H1 (cell line): ENCODE results near the gene SGMS1. TPM values are rescaled to one million over a fixed set of nuclear protein-coding genes. Genes with fewer than 3 reads are reported as not detected.

Experiments used
- CTCF ChIA-PET: fragments of 300-600 bp; sonication (Branson Sonifier 250); formaldehyde crosslinking; loops from one replicate; lab custom pipeline; 2021; ENCODE audit not compliant: partially characterized antibody; lab: Charles Lee
- POLR2A ChIA-PET: fragments of 300-600 bp; sonication (Branson Sonifier 250); formaldehyde crosslinking; loops from one replicate; lab custom pipeline; 2021; ENCODE audit warnings: inconsistent platforms; ENCODE audit not compliant: partially characterized antibody; lab: Charles Lee
- DNase-seq, 2 experiments: peaks; one replicate each; pipeline versions ENCODE4 v3.0.0 to v3.0.0-alpha.2; 2010 to 2022; ENCODE audit warnings: low spot score in 2 of 2, low read depth in 1 of 2, mixed read lengths in 1 of 2
- FAIRE-seq: peaks from 2 replicates; lab custom pipeline; 2011; peaks lifted over from hg19 to GRCh38; lab: Jason Lieb, UNC
- H2AFZ ChIP-seq: 2 replicates; pipeline ENCODE4 v1.8.1; 2012; ENCODE audit warnings: low read length, inconsistent platforms
- H2AK5ac ChIP-seq: 2 replicates; pipeline ENCODE4 v1.6.1; 2013; ENCODE audit warnings: low read depth, low read length
- H2BK120ac ChIP-seq: replicated peaks from 2 replicates; pipeline ENCODE3; 2013; ENCODE audit warnings: low read depth, low read length, inconsistent platforms
- H2BK12ac ChIP-seq: 2 replicates; pipeline ENCODE4 v1.6.1; 2013; ENCODE audit warnings: low read depth, low read length
- H2BK15ac ChIP-seq: 2 replicates; pipeline ENCODE4 v1.6.1; 2013; ENCODE audit warnings: low read length
- H2BK20ac ChIP-seq: 2 replicates; pipeline ENCODE4 v1.6.1; 2013; ENCODE audit warnings: low read length
- H2BK5ac ChIP-seq: 2 replicates; pipeline ENCODE4 v1.6.1; 2013; ENCODE audit warnings: low read depth, low read length
- H3K14ac ChIP-seq: 2 replicates; pipeline ENCODE4 v1.6.1; 2013; ENCODE audit warnings: inconsistent platforms; ENCODE audit not compliant: insufficient read length
- H3K18ac ChIP-seq: 2 replicates; pipeline ENCODE4 v1.6.1; 2013; ENCODE audit warnings: low read length; ENCODE audit errors: extremely low read depth
- H3K23ac ChIP-seq: 2 replicates; pipeline ENCODE4 v1.6.1; 2013; ENCODE audit warnings: inconsistent platforms; ENCODE audit not compliant: insufficient read length
- H3K23me2 ChIP-seq: 2 replicates; pipeline ENCODE4 v1.6.1; 2013; ENCODE audit warnings: low read depth, low read length
- H3K27ac ChIP-seq: 2 replicates; pipeline ENCODE4 v1.6.1; 2011; ENCODE audit warnings: low read depth, low read length, inconsistent platforms
- H3K27me3 ChIP-seq, 4 experiments: replicated peaks in 1 of 4; 1 replicate in 1 of 4; 2 replicates in 3 of 4; pipeline versions ENCODE4 v1.6.1 to v1.8.1; 2011 to 2013; ENCODE audit warnings: low read length in 3 of 4, mild to moderate bottlenecking in 3 of 4, inconsistent platforms in 2 of 4, mixed read lengths in 2 of 4, moderate library complexity in 1 of 4; ENCODE audit not compliant: control insufficient read depth in 3 of 4, insufficient read depth in 3 of 4; ENCODE audit errors: extremely low read depth in 1 of 4
- H3K36me3 ChIP-seq, 4 experiments: 2 replicates each; pipeline versions ENCODE4 v1.6.1 to v1.8.1; 2011 to 2013; ENCODE audit warnings: mild to moderate bottlenecking in 4 of 4, low read length in 3 of 4, moderate library complexity in 2 of 4, control low read depth in 1 of 4, inconsistent platforms in 1 of 4; ENCODE audit not compliant: insufficient read depth in 4 of 4, control insufficient read depth in 2 of 4
- H3K4ac ChIP-seq: replicated peaks from 2 replicates; pipeline ENCODE3; 2013; ENCODE audit warnings: low read length, low read depth, mixed read lengths, inconsistent platforms; ENCODE audit not compliant: insufficient read length
- H3K4me1 ChIP-seq, 4 experiments: replicated peaks in 1 of 4; 1 replicate in 1 of 4; 2 replicates in 3 of 4; pipeline versions ENCODE4 v1.6.1 to v1.8.1; 2011 to 2013; ENCODE audit warnings: low read length in 3 of 4, inconsistent platforms in 2 of 4, mixed read lengths in 1 of 4; ENCODE audit not compliant: insufficient read depth in 4 of 4, control insufficient read depth in 3 of 4
- H3K4me2 ChIP-seq, 2 experiments: 2 replicates each; pipeline versions ENCODE4 v1.6.1 to v1.8.1; 2011 to 2013; ENCODE audit warnings: low read depth in 2 of 2, low read length in 2 of 2, control low read depth in 1 of 2, inconsistent platforms in 1 of 2, mild to moderate bottlenecking in 1 of 2; ENCODE audit not compliant: insufficient read depth in 1 of 2
- H3K4me3 ChIP-seq, 4 experiments: fragments of 200-600, 300-600 bp in 1 of 4; sonication (generic), shearing (Covaris generic), sonication (Bioruptor Twin) in 1 of 4; 2 replicates each; pipeline versions ENCODE4 v1.5.1 to v1.8.1; 2011 to 2016; ENCODE audit warnings: low read length in 4 of 4, low read depth in 3 of 4, control low read depth in 2 of 4, inconsistent platforms in 2 of 4, mild to moderate bottlenecking in 2 of 4, mixed read lengths in 1 of 4, moderate library complexity in 1 of 4; ENCODE audit not compliant: insufficient read depth in 2 of 4; ENCODE audit errors: extremely low read depth in 1 of 4
- H3K56ac ChIP-seq: replicated peaks from 2 replicates; pipeline ENCODE3; 2013; ENCODE audit warnings: low read depth, mild to moderate bottlenecking, mixed read lengths, low read length, inconsistent platforms; ENCODE audit not compliant: insufficient read length
- H3K79me1 ChIP-seq: 2 replicates; pipeline ENCODE4 v1.6.1; 2013; ENCODE audit warnings: low read depth, low read length, control low read depth
- H3K79me2 ChIP-seq, 2 experiments: 2 replicates each; pipeline versions ENCODE4 v1.6.1 to v1.8.1; 2012 to 2013; ENCODE audit warnings: low read length in 2 of 2, mild to moderate bottlenecking in 2 of 2, inconsistent platforms in 1 of 2; ENCODE audit not compliant: insufficient read depth in 2 of 2, control insufficient read depth in 1 of 2
- H3K9ac ChIP-seq, 4 experiments: replicated peaks in 1 of 4; 1 replicate in 1 of 4; 2 replicates in 3 of 4; pipeline versions ENCODE4 v1.6.1 to v1.8.1; 2011 to 2013; ENCODE audit warnings: low read depth in 3 of 4, low read length in 3 of 4, control low read depth in 2 of 4, mild to moderate bottlenecking in 2 of 4, moderate library complexity in 2 of 4, inconsistent platforms in 1 of 4; ENCODE audit errors: extremely low read depth in 1 of 4
- H3K9me3 ChIP-seq, 2 experiments: 2 replicates each; pipeline versions ENCODE4 v1.6.1 to v1.8.1; 2012 to 2013; ENCODE audit warnings: mild to moderate bottlenecking in 2 of 2, moderate library complexity in 2 of 2, control low read depth in 1 of 2, inconsistent platforms in 1 of 2, low read depth in 1 of 2, low read length in 1 of 2, mixed read lengths in 1 of 2; ENCODE audit not compliant: insufficient read depth in 2 of 2
- H4K20me1 ChIP-seq, 2 experiments: replicated peaks in 1 of 2; 2 replicates each; pipeline versions ENCODE3 to v1.8.1; 2011 to 2013; ENCODE audit warnings: inconsistent platforms in 2 of 2, low read length in 2 of 2, mild to moderate bottlenecking in 1 of 2; ENCODE audit not compliant: insufficient read depth in 2 of 2, control insufficient read depth in 1 of 2
- H4K5ac ChIP-seq: 2 replicates; pipeline ENCODE4 v1.6.1; 2013; ENCODE audit warnings: low read length, low read depth, mixed read lengths, inconsistent platforms; ENCODE audit not compliant: insufficient read length
- H4K8ac ChIP-seq: 2 replicates; pipeline ENCODE4 v1.8.0; 2013; ENCODE audit warnings: mild to moderate bottlenecking, moderate library complexity, low read length, inconsistent platforms; ENCODE audit not compliant: insufficient read depth; ENCODE audit errors: extremely low read depth
- H4K91ac ChIP-seq: replicated peaks from 2 replicates; pipeline ENCODE3; 2013; ENCODE audit warnings: low read length, mixed read lengths, inconsistent platforms; ENCODE audit not compliant: insufficient read length
- ASH2L ChIP-seq: fragments of 200-600, 300-600 bp; sonication (generic); IDR thresholded peaks from one replicate; pipeline ENCODE4 v1.7.1; 2017; ENCODE audit warnings: low read length
- CBX8 ChIP-seq: fragments of 300-800, 300-1000 bp; sonication (generic); IDR thresholded peaks from 2 replicates; pipeline ENCODE4 v1.7.1; 2016; ENCODE audit warnings: low read depth, low read length, borderline replicate concordance
- CEBPB ChIP-seq: IDR thresholded peaks from 2 replicates; pipeline ENCODE4 v1.6.1; 2012; ENCODE audit warnings: low read depth, low read length
- SIX5 ChIP-seq: IDR thresholded peaks from 2 replicates; pipeline ENCODE4 v1.6.1; 2011; ENCODE audit warnings: mild to moderate bottlenecking, low read depth, low read length
- TAF1 ChIP-seq: IDR thresholded peaks from 2 replicates; pipeline ENCODE4 v1.6.1; 2011; ENCODE audit warnings: mild to moderate bottlenecking, low read depth, low read length
- WGBS, 2 experiments: shearing (Covaris generic) in 1 of 2; methylation state at CpG; one replicate each; pipeline versions ENCODE4 v1.1.6 to v1.1.7; 2013 to 2015; ENCODE audit warnings: low lambda C conversion rate in 2 of 2, mixed read lengths in 2 of 2, inconsistent platforms in 1 of 2, low coverage in 1 of 2, missing lambda C conversion rate in 1 of 2; ENCODE audit not compliant: insufficient replicate concordance in 2 of 2, insufficient coverage in 1 of 2, insufficient read length in 1 of 2; ENCODE audit errors: extremely low coverage in 1 of 2, missing lambda C conversion rate in 1 of 2; 5-methylcytosine and 5-hydroxymethylcytosine counted together
- polyA plus RNA-seq, 7 experiments: library from polyadenylated mRNA; depleted of rRNA in 3 of 7; stranded (reverse) in 5 of 7; unstranded in 2 of 7; fragments of >200 nt in 5 of 7; fragments of 200-250 nt in 2 of 7; gene quantifications; 1 replicate in 5 of 7; 2 replicates in 1 of 7; 4 replicates in 1 of 7; pipeline versions ENCODE4 v1.2.1 to v1.2.3, GENCODE V29; 2011 to 2013; ENCODE audit warnings: missing spikeins in 2 of 7, mixed read lengths in 2 of 7
- total RNA-seq: library from RNA; stranded (reverse); fragmentation: NEBNext Ultra II Directional; extraction: Animal tissue kit (Norgen Biotek cat#: 25700); gene quantifications from 2 replicates; pipeline ENCODE4 v1.2.1, GENCODE V29; 2021
- TF ChIP-seq, protein P1 (sequence below), 3 experiments: IDR thresholded peaks; 1 replicate in 2 of 3; 2 replicates in 1 of 3; pipeline versions ENCODE4 v1.5.1 to v1.6.1; 2011; ENCODE audit warnings: low read length in 3 of 3, mild to moderate bottlenecking in 3 of 3, inconsistent platforms in 2 of 3, low read depth in 1 of 3, moderate library complexity in 1 of 3; ENCODE audit not compliant: insufficient read depth in 1 of 3; ENCODE audit errors: control extremely low read depth in 1 of 3
- TF ChIP-seq, protein P2 (sequence below): IDR thresholded peaks from 2 replicates; pipeline ENCODE4 v1.6.1; 2012; ENCODE audit warnings: inconsistent platforms

The SGMS1 gene
- total and polyA plus RNA-seq, 2 of the 8 experiments (the other 6 are each of a cell fraction or from before 2014, with no cell fraction given): 6.0 to 15.6 TPM

DNA sequence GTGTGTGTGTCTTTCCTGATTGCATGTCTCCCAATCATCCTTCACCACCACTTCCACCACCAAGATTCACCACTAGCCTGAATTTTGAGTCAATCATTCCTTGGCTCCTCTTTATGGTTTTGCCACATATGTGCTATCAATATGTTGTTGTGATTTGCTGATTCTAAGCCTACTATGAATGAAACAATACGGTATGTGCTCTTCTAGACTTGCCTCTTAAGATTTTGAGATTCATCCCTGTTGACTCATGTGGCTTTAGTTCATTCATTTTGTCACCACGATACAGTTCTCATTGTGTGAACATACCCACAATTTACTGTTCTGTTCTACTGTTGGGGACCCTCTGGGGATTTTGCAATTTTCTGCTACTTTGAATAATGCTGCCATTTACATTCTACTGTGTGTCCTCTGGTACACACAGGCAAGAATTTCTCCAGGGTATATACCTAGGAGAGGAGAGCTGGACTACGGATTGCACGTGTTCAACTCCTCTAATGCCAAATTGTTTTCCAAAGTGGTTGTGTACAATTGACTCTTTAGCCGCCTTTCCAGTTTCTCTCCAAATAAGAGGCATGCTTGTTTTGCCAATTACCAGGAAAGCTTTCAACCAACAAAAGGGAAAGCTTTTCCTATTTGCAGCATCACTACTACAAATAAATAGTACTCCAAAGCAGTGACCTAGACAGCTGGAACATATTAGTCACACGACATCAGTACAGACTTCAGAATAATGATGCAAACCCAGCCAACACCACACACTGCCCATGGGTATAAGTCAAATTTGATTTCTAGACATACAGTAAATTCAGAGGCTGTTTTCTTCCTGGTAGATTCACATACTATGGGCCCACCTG lies 30.0 kb downstream of the SGMS1 start:
- H3K4me2 ChIP-seq: no peak overlapping the region
- no peak overlapping the region for H3K18ac ChIP-seq
- no peaks in the 10 kb centered on the region for H3K23me2 ChIP-seq
- H3K9ac ChIP-seq: no peak overlapping the region
- H2AFZ ChIP-seq: no peak overlapping the region
- no peak overlapping the region for H3K4me3 ChIP-seq
- H3K4ac ChIP-seq: no peak overlapping the region
- peaks cover 6% of the 10 kb centered on the region in 2 experiments for H4K20me1 ChIP-seq
- no peak for FAIRE-seq
- TF ChIP-seq CEBPB (no peak), ASH2L (no peak), CBX8 (no peak), SIX5 (no peak), TAF1 (no peak)
- TF ChIP-seq, protein P1, sequence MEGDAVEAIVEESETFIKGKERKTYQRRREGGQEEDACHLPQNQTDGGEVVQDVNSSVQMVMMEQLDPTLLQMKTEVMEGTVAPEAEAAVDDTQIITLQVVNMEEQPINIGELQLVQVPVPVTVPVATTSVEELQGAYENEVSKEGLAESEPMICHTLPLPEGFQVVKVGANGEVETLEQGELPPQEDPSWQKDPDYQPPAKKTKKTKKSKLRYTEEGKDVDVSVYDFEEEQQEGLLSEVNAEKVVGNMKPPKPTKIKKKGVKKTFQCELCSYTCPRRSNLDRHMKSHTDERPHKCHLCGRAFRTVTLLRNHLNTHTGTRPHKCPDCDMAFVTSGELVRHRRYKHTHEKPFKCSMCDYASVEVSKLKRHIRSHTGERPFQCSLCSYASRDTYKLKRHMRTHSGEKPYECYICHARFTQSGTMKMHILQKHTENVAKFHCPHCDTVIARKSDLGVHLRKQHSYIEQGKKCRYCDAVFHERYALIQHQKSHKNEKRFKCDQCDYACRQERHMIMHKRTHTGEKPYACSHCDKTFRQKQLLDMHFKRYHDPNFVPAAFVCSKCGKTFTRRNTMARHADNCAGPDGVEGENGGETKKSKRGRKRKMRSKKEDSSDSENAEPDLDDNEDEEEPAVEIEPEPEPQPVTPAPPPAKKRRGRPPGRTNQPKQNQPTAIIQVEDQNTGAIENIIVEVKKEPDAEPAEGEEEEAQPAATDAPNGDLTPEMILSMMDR (IDR thresholded peaks at IDR 0.05; ENCODE audit: control extremely low read depth in 1 of 3, insufficient read depth in 1 of 3, low read depth in 1 of 3, low read length in 3 of 3): no peak
- TF ChIP-seq, protein P2, sequence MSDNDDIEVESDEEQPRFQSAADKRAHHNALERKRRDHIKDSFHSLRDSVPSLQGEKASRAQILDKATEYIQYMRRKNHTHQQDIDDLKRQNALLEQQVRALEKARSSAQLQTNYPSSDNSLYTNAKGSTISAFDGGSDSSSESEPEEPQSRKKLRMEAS: no peak
- TF ChIP-seq, all 59 proteins: peak for 0
- no peak overlapping the region for H4K5ac ChIP-seq
- H3K27me3 ChIP-seq: no peaks in the 10 kb centered on the region
- H3K36me3 ChIP-seq: peaks cover 0 to 3% (median 0%) of the 10 kb centered on the region in 4 experiments; a peak in 1 of 8 replicates
- H2AK5ac ChIP-seq: no peak overlapping the region
- H2BK120ac ChIP-seq: no peak overlapping the region
- CTCF ChIA-PET: interaction anchor here (1.1 to 1.9 kb wide), 5 partner anchors 8 to 36 kb away, joined by 3 to 7 read pairs (median 5); no protein-coding TSS in a partner anchor
- no peak overlapping the region for H3K23ac ChIP-seq
- peaks cover 10% of the 10 kb centered on the region for H3K79me1 ChIP-seq
- no peak overlapping the region for H2BK20ac ChIP-seq
- H3K27ac ChIP-seq: no peak overlapping the region
- POLR2A ChIA-PET: no interaction called here
- no peak overlapping the region for H3K56ac ChIP-seq
- 93% methylated on average over 6 of the region's 6 CpGs; no CpG with 5 or more reads in 1 of the 2 experiments for WGBS, 2 experiments
- H4K8ac ChIP-seq: no peak overlapping the region
- no peak overlapping the region for H2BK15ac ChIP-seq
- H4K91ac ChIP-seq: no peak overlapping the region
- DNase-seq: no peak
- peaks cover 0 to 5% (median 0%) of the 10 kb centered on the region in 4 experiments; a peak in 2 of 7 replicates for H3K4me1 ChIP-seq
- no peak overlapping the region for H3K14ac ChIP-seq
- H2BK12ac ChIP-seq: no peak overlapping the region
- H3K9me3 ChIP-seq: no peaks in the 10 kb centered on the region
- no peak overlapping the region for H2BK5ac ChIP-seq
- peaks cover 4 to 44% of the 10 kb centered on the region in 2 experiments for H3K79me2 ChIP-seq
